CD14-positive monocyte (primary cell): ENCODE data around the gene UCHL1. TPM values are rescaled to one million over a fixed set of nuclear protein-coding genes. Genes with fewer than 3 reads are reported as not detected.

Source experiments
- DNase-seq, 3 donors: peaks; one replicate each; pipeline ENCODE4 v3.0.0-alpha.2; 2011 to 2022
- H2AFZ ChIP-seq: 2 replicates; pipeline ENCODE4 v1.6.0; 2012; ENCODE audit warnings: mild to moderate bottlenecking, low read depth, low read length, inconsistent platforms; ENCODE audit not compliant: insufficient read depth, poor library complexity, severe bottlenecking
- H3K27ac ChIP-seq, 2 donors: 1 replicate in 1 of 2; 2 replicates in 1 of 2; pipeline ENCODE4 v1.5.1; 2012 to 2013; ENCODE audit warnings: low read length in 2 of 2, control low read depth in 1 of 2, inconsistent platforms in 1 of 2, low read depth in 1 of 2, mild to moderate bottlenecking in 1 of 2
- H3K27me3 ChIP-seq, 2 donors: one replicate each; pipeline versions ENCODE4 v1.6.0 to v1.6.1; 2011 to 2013; ENCODE audit warnings: low read length in 2 of 2; ENCODE audit not compliant: control insufficient read depth in 2 of 2, insufficient read depth in 2 of 2
- H3K36me3 ChIP-seq, 2 donors: replicated peaks in 1 of 2; 1 replicate in 1 of 2; 2 replicates in 1 of 2; pipeline versions ENCODE4 v1.5.1 to v1.6.1; 2012 to 2013; ENCODE audit warnings: low read length in 2 of 2, control low read depth in 1 of 2, inconsistent platforms in 1 of 2, mild to moderate bottlenecking in 1 of 2; ENCODE audit not compliant: insufficient read depth in 2 of 2, control insufficient read depth in 1 of 2
- H3K4me1 ChIP-seq, 2 donors: 1 replicate in 1 of 2; 2 replicates in 1 of 2; pipeline versions ENCODE4 v1.5.1 to v1.6.1; 2012 to 2013; ENCODE audit warnings: low read length in 2 of 2, control low read depth in 1 of 2, inconsistent platforms in 1 of 2, mild to moderate bottlenecking in 1 of 2, moderate library complexity in 1 of 2; ENCODE audit not compliant: insufficient read depth in 2 of 2, control insufficient read depth in 1 of 2
- H3K4me2 ChIP-seq: replicated peaks from 2 replicates; pipeline ENCODE3; 2012; ENCODE audit warnings: low read length, moderate library complexity, mild to moderate bottlenecking; ENCODE audit not compliant: poor library complexity, severe bottlenecking; ENCODE audit errors: extremely low read depth
- H3K4me3 ChIP-seq, 3 experiments: fragments of 200-600 bp in 1 of 3; sonication (generic) in 1 of 3; replicated peaks in 1 of 3; 1 replicate in 2 of 3; 2 replicates in 1 of 3; pipeline ENCODE4 v1.5.1; 2011 to 2013; ENCODE audit warnings: low read length in 3 of 3, mild to moderate bottlenecking in 3 of 3, control low read depth in 2 of 3, low read depth in 2 of 3, inconsistent platforms in 1 of 3, moderate library complexity in 1 of 3
- H3K79me2 ChIP-seq: 2 replicates; pipeline ENCODE4 v1.6.0; 2012; ENCODE audit warnings: mild to moderate bottlenecking, control low read depth, inconsistent platforms, low read length, moderate library complexity; ENCODE audit not compliant: insufficient read depth
- H3K9ac ChIP-seq: 2 replicates; pipeline ENCODE4 v1.6.0; 2017; ENCODE audit warnings: low read length, mild to moderate bottlenecking; ENCODE audit not compliant: insufficient read depth, poor library complexity, severe bottlenecking
- H3K9me3 ChIP-seq, 2 donors: replicated peaks in 1 of 2; 1 replicate in 1 of 2; 2 replicates in 1 of 2; pipeline versions ENCODE4 v1.5.1 to v1.6.1; 2012 to 2013; ENCODE audit warnings: low read length in 2 of 2, control low read depth in 1 of 2; ENCODE audit not compliant: control insufficient read depth in 1 of 2, insufficient read depth in 1 of 2
- H4K20me1 ChIP-seq: 2 replicates; pipeline ENCODE4 v1.6.0; 2012; ENCODE audit warnings: mild to moderate bottlenecking, low read length, control low read depth, moderate library complexity; ENCODE audit not compliant: insufficient read depth
- H3K27ac Mint-ChIP-seq, 7 donors: one replicate each; pipeline ENCODE4 v1.8.0; 2020; ENCODE audit warnings: mild to moderate bottlenecking in 7 of 7, mixed read lengths in 7 of 7, moderate library complexity in 6 of 7, inconsistent platforms in 2 of 7
- H3K27me3 Mint-ChIP-seq, 3 donors: one replicate each; pipeline ENCODE4 v1.8.0; 2021 to 2022; ENCODE audit warnings: low read depth in 3 of 3, mild to moderate bottlenecking in 3 of 3, mixed read lengths in 3 of 3, moderate library complexity in 3 of 3, inconsistent platforms in 1 of 3
- H3K36me3 Mint-ChIP-seq, 2 donors: one replicate each; pipeline ENCODE4 v1.8.0; 2020; ENCODE audit warnings: mixed read lengths in 2 of 2, inconsistent platforms in 1 of 2, mild to moderate bottlenecking in 1 of 2
- H3K4me1 Mint-ChIP-seq: one replicate; pipeline ENCODE4 v1.8.0; 2020; ENCODE audit warnings: mild to moderate bottlenecking, mixed read lengths
- H3K4me3 Mint-ChIP-seq, 2 donors: one replicate each; pipeline ENCODE4 v1.8.0; 2020; ENCODE audit warnings: mild to moderate bottlenecking in 2 of 2, mixed read lengths in 2 of 2, moderate library complexity in 1 of 2
- H3K9me3 Mint-ChIP-seq, 7 donors: one replicate each; pipeline ENCODE4 v1.8.0; 2020 to 2022; ENCODE audit warnings: mixed read lengths in 7 of 7, mild to moderate bottlenecking in 6 of 7, moderate library complexity in 6 of 7, inconsistent platforms in 2 of 7
- WGBS: methylation state at CpG from one replicate; pipeline ENCODE4 v1.1.5; 2013; ENCODE audit warnings: missing lambda C conversion rate; ENCODE audit not compliant: insufficient coverage; 5-methylcytosine and 5-hydroxymethylcytosine counted together
- intact Hi-C, 2 donors: fragments of 100-400 bp; cut with micrococcal nuclease; formaldehyde crosslinking; loops; one replicate each; pipeline versions ENCODE4 v1.15.0 to v1.15.1; 2023
- polyA plus RNA-seq, 3 donors: library from polyadenylated mRNA; depleted of rRNA in 1 of 3; unstranded in 2 of 3; stranded (reverse) in 1 of 3; fragments of 300-500 nt in 2 of 3; fragments of >200 nt in 1 of 3; fragmentation: Illumina TruSeq in 2 of 3; gene quantifications; 1 replicate in 2 of 3; 2 replicates in 1 of 3; pipeline ENCODE4 v1.2.3, GENCODE V29; 2012 to 2021
- TF ChIP-seq, protein P1 (sequence below): fragments of 200-600 bp; IDR thresholded peaks from one replicate; pipeline ENCODE4 v1.8.0; 2022; ENCODE audit warnings: antibody characterized with exemption, mild to moderate bottlenecking

The UCHL1 gene
- polyA plus RNA-seq, 3 donors, result not detected

GRCh38 chr4:41303372-41304118 lies 46.8 kb downstream of the UCHL1 start:
- no peaks in the 10 kb centered on the region for H3K79me2 ChIP-seq
- Mint-ChIP-seq H3K9me3 (peaks cover 0 to 8% (median 2%) of the 10 kb centered on the region in 7 donors), H3K27ac (no peak overlapping the region), H3K4me1 (peaks cover 4% of the 10 kb centered on the region), H3K27me3 (peaks cover 0 to 2% (median 0%) of the 10 kb centered on the region in 3 donors), H3K36me3 (no peaks in the 10 kb centered on the region), H3K4me3 (no peak overlapping the region)
- H3K36me3 ChIP-seq, result no peaks in the 10 kb centered on the region
- no peak overlapping the region for H3K9ac ChIP-seq
- DNase-seq, result no peak
- intact Hi-C loops, result no loop called here
- TF ChIP-seq, protein P1, sequence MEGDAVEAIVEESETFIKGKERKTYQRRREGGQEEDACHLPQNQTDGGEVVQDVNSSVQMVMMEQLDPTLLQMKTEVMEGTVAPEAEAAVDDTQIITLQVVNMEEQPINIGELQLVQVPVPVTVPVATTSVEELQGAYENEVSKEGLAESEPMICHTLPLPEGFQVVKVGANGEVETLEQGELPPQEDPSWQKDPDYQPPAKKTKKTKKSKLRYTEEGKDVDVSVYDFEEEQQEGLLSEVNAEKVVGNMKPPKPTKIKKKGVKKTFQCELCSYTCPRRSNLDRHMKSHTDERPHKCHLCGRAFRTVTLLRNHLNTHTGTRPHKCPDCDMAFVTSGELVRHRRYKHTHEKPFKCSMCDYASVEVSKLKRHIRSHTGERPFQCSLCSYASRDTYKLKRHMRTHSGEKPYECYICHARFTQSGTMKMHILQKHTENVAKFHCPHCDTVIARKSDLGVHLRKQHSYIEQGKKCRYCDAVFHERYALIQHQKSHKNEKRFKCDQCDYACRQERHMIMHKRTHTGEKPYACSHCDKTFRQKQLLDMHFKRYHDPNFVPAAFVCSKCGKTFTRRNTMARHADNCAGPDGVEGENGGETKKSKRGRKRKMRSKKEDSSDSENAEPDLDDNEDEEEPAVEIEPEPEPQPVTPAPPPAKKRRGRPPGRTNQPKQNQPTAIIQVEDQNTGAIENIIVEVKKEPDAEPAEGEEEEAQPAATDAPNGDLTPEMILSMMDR, result no peak
- no peaks in the 10 kb centered on the region for H4K20me1 ChIP-seq
- H3K4me1 ChIP-seq, result no peaks in the 10 kb centered on the region
- no peaks in the 10 kb centered on the region for H3K9me3 ChIP-seq
- no peak overlapping the region for H2AFZ ChIP-seq
- H3K4me3 ChIP-seq, result no peak overlapping the region
- no peaks in the 10 kb centered on the region for H3K27me3 ChIP-seq
- no peak overlapping the region for H3K27ac ChIP-seq
- no peak overlapping the region for H3K4me2 ChIP-seq
- 83% methylated on average over 1 of the region's 3 CpGs for WGBS

DNA sequence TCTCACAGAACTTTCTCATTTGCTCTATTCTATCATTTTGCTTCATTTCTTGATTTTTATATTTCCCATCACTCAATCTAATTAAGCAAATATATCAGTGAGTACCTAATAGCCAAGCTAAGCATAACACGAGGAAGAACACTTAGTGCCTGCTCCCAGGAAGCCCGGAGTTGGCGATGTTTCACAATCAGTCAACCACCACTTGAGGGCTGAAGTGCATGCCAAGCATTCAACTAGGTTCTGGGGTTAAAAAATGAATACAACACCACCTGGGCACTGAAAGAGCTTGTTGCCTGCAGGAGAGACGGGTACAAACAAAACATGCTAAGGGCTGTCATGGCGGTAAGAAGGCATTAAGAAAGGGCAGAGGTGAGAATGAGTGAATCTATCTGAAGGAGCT lies 47.5 kb downstream of the UCHL1 start:
- 68% methylated on average over 5 of the region's 5 CpGs for WGBS
- H2AFZ ChIP-seq, result no peak overlapping the region
- H3K4me3 ChIP-seq, result no peak overlapping the region
- H3K27me3 Mint-ChIP-seq, result peaks cover 0 to 2% (median 0%) of the 10 kb centered on the region in 3 donors
- H3K9me3 Mint-ChIP-seq, result peaks cover 0 to 11% (median 3%) of the 10 kb centered on the region in 7 donors
- no peak overlapping the region for H3K27ac ChIP-seq
- no peaks in the 10 kb centered on the region for H4K20me1 ChIP-seq
- no peak overlapping the region for H3K9ac ChIP-seq
- peaks cover 0 to 4% of the 10 kb centered on the region in 2 donors for H3K9me3 ChIP-seq
- H3K4me1 Mint-ChIP-seq, result peaks cover 4% of the 10 kb centered on the region
- no peak overlapping the region for H3K27ac Mint-ChIP-seq
- H3K79me2 ChIP-seq, result no peaks in the 10 kb centered on the region
- TF ChIP-seq, protein P1, result no peak
- H3K27me3 ChIP-seq, result no peaks in the 10 kb centered on the region
- no peak for DNase-seq
- H3K4me2 ChIP-seq, result no peak overlapping the region
- H3K4me3 Mint-ChIP-seq, result no peak overlapping the region
- H3K36me3 Mint-ChIP-seq, result no peaks in the 10 kb centered on the region
- no peaks in the 10 kb centered on the region for H3K4me1 ChIP-seq
- intact Hi-C loops, result no loop called here
- H3K36me3 ChIP-seq, result no peaks in the 10 kb centered on the region
